Ecto neural progenitor cell (in vitro differentiated cells): ENCODE measurements around the gene FAM3A.
"Not testable (repeated sequence)": the region's sequence is repeated elsewhere in the genome, so short reads cannot be mapped to it uniquely, and the experiment has no call there.

ENCODE experiments used
- DNase-seq: peaks from one replicate; pipeline ENCODE4 v3.0.0-alpha.2; 2018; ENCODE audit warnings: low spot score

Gene FAM3A

GRCh38 chrX:154502989-154503388 lies 13.0 kb downstream of the FAM3A start:
- no peak for DNase-seq

GRCh38 chrX:154502098-154502497 lies 13.9 kb downstream of the FAM3A start:
- no peak for DNase-seq

GRCh38 chrX:154501423-154501822 lies 14.6 kb downstream of the FAM3A start:
- not testable (repeated sequence) for DNase-seq

GRCh38 chrX:154496591-154497137 lies 19.4 kb downstream of the FAM3A start:
- not testable (repeated sequence) for DNase-seq

DNA sequence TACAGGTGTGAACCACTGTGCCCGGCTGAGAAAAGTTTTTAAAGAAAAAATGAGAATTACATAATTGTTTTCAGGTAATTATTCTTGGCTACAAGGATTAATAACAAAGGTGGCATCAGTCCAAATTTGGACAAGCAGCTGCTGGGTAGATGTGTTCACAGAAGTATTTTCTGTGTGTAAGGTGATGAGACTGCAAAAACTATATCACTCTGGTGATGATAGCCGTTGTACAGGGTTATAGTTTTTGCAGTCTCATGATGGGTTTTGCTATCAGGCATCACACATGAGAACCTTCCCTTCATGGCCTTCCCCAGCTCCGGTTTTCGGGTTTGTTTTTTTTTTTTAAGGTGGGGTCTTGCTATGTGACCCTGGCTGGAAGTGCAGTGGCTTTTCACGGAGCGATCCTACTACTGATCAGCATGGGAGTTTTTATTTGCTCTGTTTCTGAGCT lies 20.5 kb downstream of the FAM3A start:
- DNase-seq, result no peak

DNA sequence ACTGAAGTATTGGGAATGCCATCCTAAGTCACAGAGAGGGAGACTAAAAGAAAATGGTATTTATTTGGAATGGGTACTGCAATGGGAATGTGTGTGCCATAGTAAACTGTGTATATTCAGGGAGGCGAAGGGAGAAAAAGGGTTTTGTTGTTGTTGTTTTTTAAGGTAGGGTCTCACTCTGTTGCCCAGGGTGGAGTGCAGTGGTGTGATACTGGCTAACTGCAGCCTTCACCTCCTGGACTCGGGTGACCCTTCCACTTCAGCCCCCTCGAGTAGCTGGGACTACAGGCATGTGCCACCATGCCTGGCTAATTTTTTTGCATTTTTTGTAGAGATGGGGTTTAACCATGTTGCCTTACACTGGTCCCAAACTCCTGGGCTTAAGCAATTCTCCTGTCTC lies 21.3 kb downstream of the FAM3A start:
- no peak for DNase-seq

GRCh38 chrX:154490414-154491083 lies 25.5 kb downstream of the FAM3A start, which contains the start of gene SLC10A3:
Gene SLC10A3, minus strand, starts transcription at chrX:154490629. Its CDS starts 1,689 bp downstream, at chrX:154488940.
- peak; percentile 93 for DNase-seq

- no peak for DNase-seq
Observed at GRCh38 chrX:154490021-154490413, 26.0 kb downstream of the FAM3A start.

- peak; percentile 37 for DNase-seq
Observed at GRCh38 chrX:154489182-154489581, 26.9 kb downstream of the FAM3A start.

DNA sequence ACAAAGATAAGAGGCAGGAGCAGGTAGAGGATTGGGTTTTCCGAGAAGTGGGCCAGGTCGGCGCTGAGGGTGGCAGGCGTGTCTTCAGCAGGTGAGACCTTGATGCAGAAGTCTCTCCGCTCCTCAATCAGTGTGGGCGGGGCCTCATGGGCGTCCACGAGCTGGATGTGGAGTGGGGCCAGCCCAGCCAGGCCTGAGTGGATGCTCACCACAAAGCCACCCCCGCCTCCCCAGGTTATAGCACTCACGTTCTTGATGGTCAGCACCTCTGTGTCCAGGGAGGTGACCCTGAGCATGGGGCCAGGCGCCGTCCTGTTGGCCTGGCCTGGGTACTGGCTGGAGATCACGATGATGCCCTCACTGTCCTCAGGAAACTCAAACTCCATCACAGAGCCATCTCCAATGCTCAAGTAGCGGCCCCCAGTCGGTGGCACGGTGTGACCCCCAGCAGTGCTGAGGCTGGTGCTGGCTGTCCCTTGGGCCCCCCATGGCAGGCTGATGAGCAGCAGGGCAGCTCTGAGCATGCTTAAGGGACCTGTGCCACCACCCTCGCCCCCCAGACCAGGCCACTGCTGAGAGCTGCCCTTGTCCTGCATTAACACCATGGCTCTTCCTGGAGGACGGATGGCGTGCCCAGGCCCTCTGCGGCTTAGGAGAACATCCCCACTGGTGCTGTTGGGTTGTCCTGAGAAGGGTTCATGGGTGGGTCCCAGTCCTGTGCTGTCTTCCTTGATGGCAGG lies 27.5 kb downstream of the FAM3A start:
- peak; percentile 38 for DNase-seq

GRCh38 chrX:154487518-154488290 lies 28.3 kb downstream of the FAM3A start:
- DNase-seq, result peak; percentile 36

DNA sequence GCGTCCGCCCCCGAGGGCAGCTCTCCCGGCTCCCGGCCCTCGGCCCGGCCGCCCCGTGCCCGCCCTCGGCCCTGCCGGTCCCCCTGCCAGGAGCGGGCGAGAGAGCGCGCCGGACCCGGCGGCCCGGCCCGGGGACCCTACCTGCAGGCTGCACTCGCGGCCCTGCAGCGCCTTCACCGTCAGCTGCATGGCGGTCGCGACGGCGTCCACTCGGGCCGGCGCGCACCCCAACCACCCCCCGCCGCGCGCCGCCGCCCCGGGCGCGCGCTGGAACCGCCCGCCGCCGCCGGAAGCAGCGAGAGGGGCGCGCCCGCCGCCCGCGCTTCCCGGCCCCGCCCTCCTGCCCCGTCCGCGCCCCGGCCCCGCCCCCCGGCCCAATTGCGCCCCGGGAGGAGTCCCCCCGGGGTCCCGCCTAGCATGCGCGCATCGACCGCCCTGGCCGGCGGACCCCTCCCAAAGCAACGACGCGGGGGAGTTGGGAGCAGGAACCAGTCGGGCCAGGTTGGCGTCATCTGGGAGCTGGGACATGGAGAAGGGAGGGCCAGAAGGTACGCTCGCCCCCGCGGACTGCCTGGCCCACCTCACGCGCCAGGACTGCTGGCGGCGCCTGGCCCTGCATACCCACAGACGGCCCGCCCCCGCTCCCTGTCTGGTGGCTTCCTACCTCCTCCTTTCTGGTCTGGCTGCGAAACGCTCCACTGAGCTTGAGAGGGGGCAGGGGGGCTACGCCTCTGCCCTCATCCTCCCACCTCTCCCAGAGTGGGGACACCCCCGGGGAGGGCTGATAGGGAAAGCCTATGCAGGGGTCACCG lies 29.4 kb downstream of the FAM3A start, which contains the start of gene UBL4A:
Gene UBL4A, minus strand, starts transcription at position 220 of the 812 bp plus-strand sequence. Its CDS starts 31 bp downstream, at position 189.
- DNase-seq, result peak; percentile 59

DNA sequence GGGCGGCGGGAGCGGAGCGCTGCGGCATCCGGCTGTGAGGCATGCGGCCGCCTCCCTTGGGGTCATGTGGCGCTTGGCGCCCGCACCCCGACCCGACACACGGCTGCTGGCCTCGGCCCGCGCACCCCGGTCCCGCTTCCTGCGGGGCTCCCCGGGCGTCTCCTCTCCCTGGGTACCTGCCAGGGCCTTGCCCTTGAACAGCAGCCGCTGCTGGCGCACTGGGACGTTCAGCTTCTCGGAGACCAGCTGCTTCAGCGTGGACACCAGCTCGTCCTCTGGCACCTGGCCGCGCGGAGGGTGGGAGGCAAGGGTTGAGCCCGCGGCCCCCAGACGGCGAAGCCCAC lies 30.0 kb downstream of the FAM3A start:
- DNase-seq, result peak; percentile 54

GRCh38 chrX:154485150-154486051 lies 30.6 kb downstream of the FAM3A start:
- DNase-seq, result no peak

- peak; percentile 35 for DNase-seq
Observed at GRCh38 chrX:154484255-154485149, 31.5 kb downstream of the FAM3A start.

DNA sequence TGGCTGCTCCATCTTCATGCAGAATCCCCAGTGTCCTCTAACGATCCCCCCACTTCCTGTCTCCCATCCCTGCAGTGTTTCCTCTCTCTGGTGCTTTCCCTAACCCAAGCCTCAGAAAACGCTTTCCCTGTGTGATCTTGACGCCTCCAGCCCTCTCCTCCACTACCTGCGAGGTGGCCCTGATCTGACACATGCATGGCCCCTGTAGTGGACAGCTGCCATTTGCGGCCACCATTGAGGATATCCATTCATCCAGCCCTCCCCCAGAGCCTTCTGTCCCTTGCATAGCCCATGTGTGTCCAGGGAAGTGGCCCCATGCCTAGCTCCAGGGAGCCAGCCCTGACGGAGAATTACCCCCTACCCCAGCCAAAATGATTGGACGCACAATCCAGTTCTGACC lies 32.7 kb downstream of the FAM3A start:
- DNase-seq, result no peak

DNA sequence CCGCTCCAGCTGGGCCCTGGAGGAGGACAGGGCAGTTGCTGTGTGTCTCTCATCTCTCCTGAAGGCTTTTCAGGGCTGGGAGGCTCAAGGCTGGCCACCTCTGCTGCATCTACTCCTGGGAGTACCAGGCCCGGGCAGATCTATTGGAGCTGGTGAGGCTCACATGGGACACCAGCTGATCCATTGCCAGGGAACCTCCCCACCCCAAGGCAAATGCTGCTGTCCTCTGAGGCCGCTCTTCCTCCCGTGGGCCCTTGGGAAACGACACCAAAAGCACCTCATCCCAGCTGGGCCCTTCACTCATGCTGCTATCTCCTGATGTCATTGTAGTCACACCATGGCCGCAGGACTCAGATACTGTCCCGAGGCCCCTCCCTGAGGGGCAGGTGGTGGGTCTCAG lies 33.2 kb downstream of the FAM3A start:
- no peak for DNase-seq

GRCh38 chrX:154481911-154482601 lies 34.0 kb downstream of the FAM3A start:
- DNase-seq, result no peak

DNA sequence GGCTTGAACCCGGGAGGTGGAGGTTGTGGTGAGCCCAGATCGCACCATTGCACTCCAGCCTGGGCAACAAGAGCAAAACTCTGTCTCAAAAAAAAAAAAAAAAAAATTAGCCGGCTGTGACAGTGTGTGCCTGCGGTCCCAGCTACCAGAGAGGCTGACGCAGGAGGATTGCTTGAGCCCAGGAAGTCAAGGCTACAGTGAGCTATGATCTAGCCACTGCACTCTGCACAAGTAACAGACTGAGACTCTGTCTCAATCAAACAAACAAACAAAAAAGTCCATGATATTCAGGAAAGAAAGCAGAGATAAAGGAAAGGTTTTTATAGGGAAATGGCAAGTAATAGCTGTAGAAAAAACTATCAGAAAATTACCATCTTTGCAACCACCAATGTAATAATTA lies 34.8 kb downstream of the FAM3A start:
- no peak for DNase-seq
